NCI-H446 treated with DMSO at 0.1 percent for 48 hours (cell line): ENCODE measurements around the gene MBTPS1.

ENCODE experiments used
- DNase-seq: peaks from one replicate; lab custom pipeline; 2025; lab: John Stamatoyannopoulos, UW

MBTPS1 gene

DNA sequence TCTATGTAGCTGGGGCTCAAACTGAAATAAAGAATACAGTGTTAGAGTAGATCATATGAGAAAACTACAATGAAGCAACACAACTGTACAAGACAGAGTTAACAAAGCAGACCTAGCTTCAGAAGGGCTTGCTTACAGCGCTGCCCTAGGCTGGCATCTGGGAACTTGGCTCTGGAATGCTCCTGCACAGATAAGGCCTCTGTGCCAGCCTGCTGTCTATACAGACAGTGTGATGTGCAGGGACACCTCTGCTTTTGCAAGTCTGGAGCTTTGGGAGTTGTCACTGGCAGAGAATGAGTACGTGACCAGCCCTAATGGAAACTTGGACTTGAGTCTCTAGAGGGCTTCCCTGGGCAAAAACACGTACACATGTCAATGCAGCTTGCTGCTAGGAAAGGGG lies 42.0 kb downstream of the MBTPS1 start:
- DNase-seq = no peak

DNA sequence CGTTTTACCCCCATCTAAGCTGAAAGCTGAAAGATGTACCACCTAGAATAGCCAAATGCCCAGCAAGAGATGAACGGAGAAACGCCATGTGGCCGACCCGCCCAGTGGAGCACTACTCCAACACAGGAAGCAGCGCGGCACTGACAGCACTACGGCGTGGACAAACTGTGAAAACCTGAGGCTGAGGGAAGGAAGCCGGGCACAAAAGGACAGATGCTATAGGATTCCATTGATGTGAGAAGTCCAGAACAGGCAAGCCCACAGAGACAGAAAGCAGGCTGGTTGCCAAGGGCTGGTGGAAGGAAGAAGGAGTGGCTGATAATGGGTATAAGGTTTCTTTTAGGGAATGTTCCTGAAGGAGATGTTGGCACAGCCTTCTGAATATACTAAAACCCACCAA lies 44.7 kb downstream of the MBTPS1 start:
- no peak for DNase-seq

DNA sequence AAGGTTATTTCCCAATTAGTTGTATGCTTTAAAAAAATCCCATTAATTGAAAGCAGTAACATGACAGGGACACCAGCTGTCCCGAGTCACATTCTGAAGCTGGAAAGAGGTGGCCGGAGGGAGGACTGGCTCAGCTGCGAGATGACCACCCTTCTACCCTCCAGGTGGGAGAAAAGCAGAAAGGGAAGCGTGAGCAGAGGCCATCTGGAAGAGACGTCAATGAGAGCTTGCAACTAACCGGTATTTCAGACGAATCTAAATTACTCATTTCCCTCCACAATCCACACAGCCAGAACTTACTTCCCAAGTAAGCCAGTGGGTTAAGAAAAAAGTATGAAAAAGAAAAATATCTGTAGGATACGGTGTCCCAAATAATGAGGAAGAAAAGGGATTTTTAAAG lies 45.6 kb downstream of the MBTPS1 start:
- DNase-seq = no peak

DNA sequence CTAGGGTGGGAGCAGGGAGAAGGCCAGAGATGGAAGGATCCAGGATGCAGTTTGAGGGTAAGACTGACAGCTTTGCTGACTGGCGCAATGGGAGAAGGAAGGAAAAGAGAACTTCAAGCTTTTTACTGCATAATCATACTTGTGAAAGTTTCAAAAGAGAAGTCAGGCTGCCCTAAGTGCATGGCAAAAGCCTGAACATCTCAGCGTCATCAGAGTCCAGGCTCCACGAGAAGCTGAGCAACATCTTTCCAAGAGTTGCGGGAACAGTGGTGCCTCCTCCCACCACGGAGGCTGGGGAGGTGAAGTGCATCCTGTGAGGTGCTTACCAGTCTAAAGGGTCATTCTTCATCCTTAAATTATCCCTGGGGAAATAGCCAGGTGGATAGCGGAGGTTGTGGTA lies 47.2 kb downstream of the MBTPS1 start:
- DNase-seq = no peak

DNA sequence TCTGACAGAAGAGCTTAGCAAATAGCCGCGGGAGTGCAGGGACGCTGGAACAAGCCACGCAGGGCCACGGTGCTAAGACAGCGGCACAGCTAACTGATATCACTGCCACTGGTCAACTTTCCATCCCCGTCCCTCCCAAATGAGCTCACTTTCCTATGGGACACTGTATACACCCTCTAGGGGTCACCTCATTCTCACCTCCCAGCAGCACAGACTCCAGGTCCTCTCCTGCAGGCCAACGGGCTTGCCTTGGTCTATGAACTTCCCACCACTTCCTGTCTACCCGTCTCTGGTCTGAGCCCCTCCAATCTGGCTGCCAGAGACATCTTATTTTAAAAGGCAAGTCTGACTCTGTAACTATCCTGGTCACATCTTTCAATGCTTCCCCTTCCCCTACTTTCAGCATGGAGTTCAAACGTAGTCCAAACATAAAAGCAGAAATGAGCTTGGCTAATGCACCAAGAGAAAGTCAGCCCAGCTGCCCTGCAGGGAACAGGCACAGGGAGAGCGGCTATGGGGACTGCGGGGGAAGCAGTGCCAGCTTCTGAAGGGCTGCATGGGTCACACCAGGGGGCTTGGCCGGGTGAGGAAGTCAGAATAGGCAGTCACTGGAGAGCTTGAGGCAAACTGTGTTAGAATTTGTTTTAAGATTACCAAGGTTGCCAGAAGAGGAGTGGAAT lies 47.8 kb downstream of the MBTPS1 start:
- DNase-seq = no peak

DNA sequence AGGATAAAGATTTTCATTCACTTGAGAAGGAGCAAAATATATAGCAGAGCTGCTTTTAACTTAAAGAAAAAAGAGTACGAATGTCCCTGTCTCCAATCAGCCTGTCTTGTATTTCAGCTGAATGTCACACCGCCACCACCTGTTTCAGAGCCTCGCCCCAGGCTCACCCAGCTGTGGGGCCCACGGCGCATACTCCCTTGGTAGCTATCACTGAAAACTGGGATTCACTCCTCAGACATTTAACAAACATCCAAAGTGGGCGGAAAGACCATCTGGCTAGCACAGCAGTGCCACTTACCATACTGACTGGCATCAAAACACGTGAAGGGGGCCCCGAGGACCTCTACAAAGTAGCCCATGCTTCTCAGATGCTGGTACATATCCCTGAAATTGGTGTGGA lies 48.7 kb downstream of the MBTPS1 start:
- no peak for DNase-seq

DNA sequence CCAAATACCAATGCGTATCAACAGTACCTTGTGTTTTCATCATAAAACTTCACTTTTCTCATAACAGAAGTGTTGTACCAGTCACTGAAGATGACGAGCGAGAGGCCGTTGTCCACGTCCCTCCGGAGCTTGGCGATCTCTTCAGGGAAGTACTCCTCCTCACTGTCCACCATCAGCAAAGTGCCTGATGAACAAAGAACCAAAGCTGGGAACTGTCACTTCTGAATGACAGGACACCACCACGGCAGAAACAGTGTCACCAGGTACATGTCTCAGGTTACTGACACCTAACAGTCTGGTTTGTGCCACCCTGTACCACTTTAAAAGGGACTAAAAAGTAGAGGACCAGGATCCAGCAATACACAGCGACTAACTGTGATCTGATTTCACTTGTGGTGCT lies 49.1 kb downstream of the MBTPS1 start:
- no peak for DNase-seq

DNA sequence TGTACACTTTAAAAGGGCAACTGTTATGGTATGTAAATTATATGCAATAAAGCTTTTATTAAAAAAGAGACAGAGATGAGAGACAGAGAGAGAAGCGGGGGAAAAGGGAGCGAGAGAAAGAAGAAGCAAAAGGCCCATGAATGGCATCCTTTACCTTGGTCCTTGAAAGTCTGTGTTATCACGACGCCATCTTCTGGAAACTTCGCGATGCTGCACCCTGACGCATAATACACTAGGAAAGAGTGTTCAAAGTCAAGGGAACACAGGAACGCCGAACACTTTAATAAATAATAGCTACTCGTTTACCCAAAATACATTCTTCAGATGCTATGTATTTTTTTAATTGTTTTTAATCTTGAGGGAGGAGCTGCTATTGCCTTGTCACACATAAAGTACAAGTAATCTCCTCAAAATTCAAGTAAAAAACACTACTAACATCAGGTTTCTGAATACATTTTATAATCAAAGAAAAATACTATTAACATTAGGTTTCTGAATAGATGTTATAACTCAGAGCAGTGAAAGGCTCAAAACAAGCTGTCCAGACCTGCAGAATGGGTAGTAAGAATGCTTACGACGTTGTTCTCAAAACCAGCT lies 51.1 kb downstream of the MBTPS1 start:
- no peak for DNase-seq

DNA sequence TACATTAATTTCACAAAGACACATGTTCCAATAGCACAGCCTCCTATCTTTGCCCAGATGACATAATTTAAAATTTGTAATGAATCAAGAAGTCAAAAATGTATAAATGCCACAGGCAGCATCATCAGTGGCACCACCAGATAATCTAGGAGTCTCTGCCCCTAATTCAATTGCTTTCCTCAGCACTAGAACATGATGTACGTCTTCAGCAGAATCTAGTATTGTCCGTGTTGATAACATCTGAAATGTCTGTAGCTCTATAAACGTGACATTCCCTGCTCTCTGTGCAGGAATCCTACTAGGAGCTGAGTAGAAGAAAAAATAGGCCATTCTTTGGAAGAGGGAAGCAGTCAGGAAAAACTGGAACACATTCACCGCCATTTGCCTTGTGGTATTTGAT lies 52.8 kb downstream of the MBTPS1 start:
- DNase-seq = no peak

DNA sequence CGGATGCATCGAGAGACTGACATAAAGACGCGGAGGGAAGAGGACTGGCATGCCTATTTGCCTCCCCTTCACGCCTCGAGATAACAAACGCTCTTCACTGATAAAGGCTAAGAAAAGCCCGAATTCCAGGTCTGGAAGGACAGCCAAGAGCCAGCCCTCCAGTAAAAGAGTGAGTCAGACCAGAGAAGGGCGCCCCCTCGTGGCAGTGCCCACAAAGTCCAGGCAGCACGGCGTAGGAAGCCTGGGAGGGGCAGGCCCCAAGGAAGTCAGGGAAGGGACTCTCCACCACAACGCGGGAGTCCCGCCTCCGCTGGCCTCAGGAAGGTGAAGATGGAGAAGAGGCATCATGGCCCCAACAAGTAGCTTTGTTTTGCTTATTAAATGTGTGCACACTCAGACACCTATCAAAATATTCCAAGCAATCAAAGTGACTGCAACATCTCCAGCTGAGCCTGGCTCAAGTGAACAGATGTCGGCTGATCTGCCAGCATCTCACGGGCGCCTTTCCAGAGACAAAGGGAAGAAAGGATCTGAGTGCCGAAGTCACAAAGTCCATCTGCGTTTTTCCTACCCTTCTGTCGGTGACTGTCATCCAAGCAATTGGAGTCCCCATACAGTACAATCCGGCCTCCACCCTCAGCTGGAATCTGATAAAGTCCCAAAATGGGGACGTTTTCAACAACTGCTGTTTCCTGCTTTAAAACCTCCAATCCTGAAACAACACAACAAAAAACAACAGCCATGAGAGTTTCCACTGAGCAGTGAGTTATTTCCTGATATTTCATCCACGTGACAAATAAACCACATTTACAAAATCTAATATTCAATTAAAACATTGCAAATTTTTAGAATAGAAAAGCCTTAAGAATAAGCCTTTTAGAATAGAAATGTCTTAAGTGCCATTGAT lies 53.8 kb downstream of the MBTPS1 start:
- DNase-seq = peak; percentile 29

DNA sequence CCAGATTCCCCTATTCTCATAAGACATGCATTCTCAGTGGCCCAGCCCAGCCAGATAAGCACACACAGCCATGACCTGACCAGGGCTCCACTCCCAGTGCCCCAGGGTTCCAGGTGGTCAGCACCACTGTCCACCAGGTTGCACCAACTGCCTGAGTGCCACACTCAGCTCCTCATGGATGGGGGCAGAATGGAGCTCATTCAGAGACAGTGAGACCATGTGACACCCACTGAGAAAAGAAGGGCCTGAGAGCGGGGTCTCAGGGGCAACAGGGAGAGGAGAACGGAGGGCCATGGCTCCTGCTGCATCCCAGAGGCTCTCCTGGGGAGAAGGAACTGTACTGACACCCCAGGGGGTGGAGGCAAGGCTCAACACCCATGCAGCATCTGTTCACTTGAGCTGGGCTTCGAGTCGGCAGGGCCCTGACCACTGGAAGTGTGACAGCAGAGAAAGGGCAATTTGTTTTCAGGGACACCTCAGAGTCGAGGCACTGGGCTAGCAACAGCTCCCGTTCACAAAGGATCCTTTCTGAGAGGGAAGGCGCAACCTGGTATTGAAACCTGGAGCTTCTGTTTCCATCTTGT lies 55.4 kb downstream of the MBTPS1 start:
- DNase-seq = no peak

DNA sequence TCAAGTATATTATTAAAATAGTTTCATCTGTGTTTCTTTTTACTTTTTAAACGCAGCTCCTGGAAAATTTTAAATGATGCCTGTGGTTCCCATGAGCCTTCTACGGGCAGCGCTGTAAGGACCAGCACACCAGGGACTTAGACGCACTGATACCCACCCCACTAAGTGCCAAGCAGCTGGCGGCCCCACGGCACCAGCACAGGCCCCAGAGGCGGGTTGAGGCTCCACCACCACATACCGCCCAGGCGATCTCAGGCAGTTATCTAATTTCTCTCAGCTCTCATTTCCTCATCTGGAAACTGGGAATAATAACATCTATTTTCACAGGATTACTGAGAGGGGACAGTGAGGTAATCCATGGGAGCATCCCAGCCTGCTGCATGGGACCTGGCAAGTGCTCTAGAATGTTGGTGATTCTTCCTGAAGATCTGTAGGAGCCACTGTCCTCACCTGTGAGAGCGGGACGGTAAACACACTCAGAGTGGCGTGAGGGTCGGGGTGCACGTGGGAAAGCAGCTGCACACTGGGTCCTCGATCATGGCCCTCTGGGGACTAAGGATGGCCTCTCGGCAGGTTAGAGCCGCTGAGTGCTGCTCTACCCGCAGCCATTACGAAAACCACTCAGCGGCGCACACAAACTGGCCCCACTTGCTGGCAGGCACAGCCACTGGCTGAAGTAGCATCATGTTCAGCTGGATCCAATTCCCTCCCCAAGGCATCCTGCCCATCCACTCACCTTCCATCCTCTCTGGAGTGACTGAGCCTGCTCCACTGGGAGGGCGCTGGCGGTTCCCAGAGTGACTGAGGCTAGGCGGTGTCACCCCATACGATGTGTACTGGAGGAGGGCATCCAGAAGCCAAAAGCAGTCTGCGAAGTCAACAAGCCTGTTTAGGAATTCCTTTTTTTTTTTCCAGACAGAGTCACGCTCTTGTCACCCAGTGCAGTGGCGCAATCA lies 56.5 kb downstream of the MBTPS1 start:
- DNase-seq = no peak

DNA sequence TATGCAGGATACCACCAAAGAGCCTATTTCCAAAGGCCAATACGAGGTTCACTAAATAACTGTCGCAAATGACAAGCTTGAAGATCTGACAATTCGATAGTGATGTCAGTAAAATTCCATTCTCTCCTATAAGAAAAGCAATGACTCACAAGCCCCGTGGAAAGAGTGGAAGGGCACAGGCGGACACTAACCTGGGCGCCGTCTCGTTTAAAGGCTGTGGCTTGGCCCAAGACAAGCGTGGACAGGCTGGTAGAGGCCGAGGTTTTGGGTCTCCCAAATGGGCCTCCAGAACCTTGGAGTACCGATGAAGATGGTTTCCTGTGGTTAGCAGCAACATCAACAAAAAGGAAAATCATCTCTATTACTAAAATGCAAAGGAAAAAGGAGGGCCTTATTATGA lies 57.6 kb downstream of the MBTPS1 start:
- DNase-seq = no peak

DNA sequence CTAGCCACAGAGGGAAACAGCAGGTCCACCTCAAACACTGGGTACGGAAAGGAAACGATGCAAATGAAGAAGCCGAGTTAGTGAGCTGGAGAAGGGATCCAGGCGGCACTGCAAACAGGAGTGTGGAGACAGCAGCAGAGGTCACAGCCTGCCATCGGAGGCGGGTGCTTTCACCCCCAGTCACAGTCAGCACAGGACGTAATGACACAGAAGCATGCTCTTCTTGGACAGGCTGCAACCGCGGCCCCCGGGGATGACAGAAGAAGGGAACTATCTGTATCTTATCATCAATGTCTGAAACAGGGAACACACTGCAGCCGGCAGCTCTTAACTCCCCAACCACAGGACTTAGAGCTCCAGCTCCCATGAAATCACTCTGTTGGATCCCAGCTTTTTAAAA lies 58.1 kb downstream of the MBTPS1 start:
- DNase-seq = no peak

DNA sequence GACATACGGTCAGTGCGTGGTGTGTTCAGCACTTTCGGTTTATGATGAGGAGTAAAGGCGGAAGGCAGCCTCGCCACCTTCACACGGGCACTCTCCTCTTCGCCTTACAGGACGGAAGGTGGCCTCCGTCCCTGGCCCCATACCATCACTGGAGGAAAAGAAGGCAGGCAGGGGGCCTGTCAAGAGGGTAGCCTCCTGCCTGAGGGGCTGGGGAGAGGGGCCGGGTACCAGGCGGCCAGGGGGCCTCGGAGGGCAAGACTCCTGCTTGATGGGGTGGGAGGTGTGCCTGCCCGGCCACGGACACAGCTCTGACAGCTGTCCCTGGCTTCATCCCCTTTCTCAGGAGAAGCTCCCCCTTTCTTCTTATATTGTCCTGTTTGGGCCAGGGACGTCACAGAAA lies 58.5 kb downstream of the MBTPS1 start:
- DNase-seq = no peak

DNA sequence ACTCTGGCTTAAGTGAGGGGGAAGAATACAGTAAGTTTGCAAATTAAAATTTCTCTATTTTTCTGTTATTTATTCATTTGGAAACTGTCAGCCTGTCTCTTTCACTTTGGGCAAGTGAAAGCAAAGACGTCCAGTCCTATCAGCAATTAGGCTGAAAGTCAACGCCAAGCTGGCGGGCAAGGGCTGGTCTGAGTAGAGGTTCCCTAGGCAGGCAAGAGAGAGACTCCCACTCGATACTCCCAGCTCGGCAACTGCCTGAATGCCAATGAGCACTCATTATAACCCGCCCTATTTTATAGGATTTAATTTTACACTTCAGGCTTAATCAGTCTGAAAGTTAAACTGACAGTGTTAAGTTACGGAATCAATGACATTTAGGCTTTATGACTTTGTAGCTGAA lies 59.8 kb downstream of the MBTPS1 start:
- no peak for DNase-seq

DNA sequence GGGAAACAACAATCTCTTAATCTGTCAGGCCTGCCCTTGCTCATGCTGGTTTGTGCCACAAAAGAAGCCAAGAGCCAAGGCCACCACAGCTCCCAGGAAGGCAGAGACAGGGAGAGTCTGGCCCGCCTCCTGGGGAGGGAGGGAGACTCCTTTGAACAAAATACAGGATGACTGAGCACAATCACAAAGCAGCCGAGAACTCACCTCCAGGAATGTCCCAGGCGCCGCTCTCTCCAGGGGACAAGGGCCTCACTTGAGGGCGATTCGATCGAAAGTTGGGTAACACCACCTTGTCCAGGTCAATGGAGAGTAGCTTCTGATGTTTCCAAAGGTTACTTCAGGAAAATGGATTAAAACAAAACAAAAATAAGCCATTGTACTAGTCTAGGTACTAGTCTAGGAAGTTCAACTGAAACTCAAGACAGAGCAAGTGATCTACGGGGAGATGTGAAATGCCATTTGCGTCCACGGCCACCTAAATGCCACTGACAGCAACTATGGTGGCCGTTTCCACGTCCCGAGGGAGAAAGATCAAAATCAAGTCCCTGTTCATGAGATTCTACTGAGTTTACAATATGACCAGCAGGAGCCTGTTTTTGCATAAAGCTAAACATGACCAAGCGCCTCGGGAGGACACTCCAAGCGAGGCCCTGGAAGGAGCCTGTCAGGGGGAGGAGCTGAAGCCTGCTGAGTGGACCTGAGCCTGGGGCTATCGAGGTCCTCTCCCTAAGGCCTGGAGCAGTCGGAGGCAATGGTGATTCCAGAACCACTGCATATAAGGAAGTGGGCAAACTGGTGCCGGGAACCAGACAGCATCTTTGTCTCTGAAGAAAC lies 60.7 kb downstream of the MBTPS1 start:
- no peak for DNase-seq

DNA sequence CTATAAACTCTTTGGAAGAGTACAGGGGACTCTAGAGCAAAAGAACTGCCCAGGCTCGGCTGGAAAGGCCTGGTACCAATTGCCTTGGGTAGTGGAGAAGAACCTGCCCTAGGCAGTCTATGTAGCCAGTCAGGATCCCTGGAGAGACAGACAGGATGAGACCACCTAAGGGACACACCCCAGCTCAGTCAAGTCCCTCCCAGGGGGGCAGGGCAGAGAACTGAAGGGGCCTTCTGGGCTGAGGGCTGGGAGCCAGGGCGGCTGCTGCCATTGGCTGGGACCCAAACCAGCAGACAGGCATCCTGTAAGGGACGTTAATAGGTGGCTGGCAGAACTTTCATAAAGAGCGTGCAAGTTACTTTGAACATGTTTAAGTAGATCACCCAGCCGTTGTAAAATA lies 61.4 kb downstream of the MBTPS1 start:
- no peak for DNase-seq

DNA sequence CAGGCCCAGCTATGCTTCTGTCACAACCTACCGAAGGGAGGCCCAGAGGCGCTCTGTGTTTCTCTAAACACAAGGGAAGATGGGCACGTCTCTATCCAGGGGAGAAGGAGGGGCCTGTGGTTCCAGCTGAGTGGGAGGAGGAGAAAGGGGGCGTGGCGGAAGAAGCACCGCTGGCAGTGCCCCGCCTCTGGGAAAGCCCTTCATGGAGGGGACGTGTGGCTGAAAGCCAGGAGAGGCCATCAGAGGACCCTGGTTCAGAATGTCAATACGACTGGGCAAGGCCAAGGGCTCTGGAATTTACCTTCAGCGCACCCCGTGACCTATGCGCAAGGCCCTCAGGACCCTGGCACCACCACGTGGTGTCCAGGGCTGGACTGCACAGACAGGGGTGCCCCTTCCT lies 61.8 kb downstream of the MBTPS1 start:
- no peak for DNase-seq

DNA sequence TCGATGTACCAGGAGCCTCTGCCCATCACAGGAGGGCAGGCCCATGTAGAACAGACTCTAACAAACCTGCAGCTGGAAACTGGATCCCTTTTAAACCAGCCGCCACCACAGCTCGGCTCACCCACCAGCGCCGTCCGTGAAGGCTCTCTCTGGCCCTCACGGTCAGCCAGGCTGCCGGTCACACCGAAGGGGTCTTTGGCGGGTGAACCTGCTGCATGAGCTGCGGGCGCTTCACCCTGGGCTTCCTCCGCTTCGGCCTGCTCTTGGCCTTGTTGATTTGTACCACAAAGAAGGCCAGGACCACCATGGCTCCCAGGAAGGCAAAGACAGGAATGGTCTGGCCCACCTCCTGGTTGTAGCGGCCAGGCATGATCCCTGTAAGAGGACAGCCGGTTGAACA lies 62.5 kb downstream of the MBTPS1 start:
- no peak for DNase-seq

DNA sequence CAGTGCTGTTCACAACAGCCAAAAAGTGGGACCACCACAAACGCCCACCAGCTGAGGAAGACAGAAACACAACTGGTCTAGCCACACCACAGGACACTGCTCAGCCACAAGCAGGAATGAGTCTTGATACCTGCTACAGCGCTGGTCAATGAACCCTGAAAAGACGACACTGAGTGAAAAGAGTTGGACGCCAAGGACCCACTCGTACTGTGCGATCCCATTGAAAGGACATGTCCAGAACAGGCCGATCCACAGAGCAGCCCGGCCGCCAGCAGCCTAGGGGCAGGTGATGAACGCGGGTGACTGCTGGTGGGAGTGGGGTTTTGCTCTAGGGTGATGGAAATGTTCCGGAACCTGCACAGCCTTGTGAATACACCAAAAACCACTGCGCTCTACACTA lies 63.5 kb downstream of the MBTPS1 start:
- no peak for DNase-seq
